ENCODE results near the gene COPZ2.
A peak's percentile ranks its signal among the peaks of the same experiment; 100 is the strongest.

The COPZ2 gene

GRCh38 chr17:48045316-48046001 lies 7.9 kb upstream of the COPZ2 start:
- H2AK5ac ChIP-seq (ENCODE audit: low read length): no peak overlapping the region
- no peak overlapping the region for H3K4me3 ChIP-seq (ENCODE audit: low read length)
- no peak for DNase-seq
- peaks cover 3% of the 10 kb centered on the region for H3K79me1 ChIP-seq (ENCODE audit: low read length)
- no peak overlapping the region for H3K4ac ChIP-seq (ENCODE audit: low read depth, low read length)
- no peaks in the 10 kb centered on the region for H3K27me3 ChIP-seq (ENCODE audit: insufficient read depth, low read length, poor library complexity)
- H3K56ac ChIP-seq (ENCODE audit: low read length): no peak overlapping the region
- no peak overlapping the region for H2BK15ac ChIP-seq (replicated peaks; ENCODE audit: low read depth)
- no peak overlapping the region for H3K4me2 ChIP-seq (ENCODE audit: low read length)
- H2BK120ac ChIP-seq (ENCODE audit: low read depth, low read length): no peak overlapping the region
- H3K4me1 ChIP-seq (ENCODE audit: control insufficient read depth, low read depth, low read length): peaks cover 3% of the 10 kb centered on the region
- H4K8ac ChIP-seq (ENCODE audit: low read depth, low read length): no peak overlapping the region
- no peak overlapping the region for H4K5ac ChIP-seq (ENCODE audit: low read length)
- H3K23ac ChIP-seq (ENCODE audit: low read length): no peak overlapping the region
- H3K36me3 ChIP-seq (ENCODE audit: control insufficient read depth, insufficient read depth, low read length): peaks cover under 1% of the 10 kb centered on the region
- H3K79me2 ChIP-seq (ENCODE audit: control insufficient read depth, insufficient read depth, low read length): peaks cover 16% of the 10 kb centered on the region
- H3K18ac ChIP-seq (ENCODE audit: low read length): no peak overlapping the region
- H2BK5ac ChIP-seq (ENCODE audit: low read length): no peak overlapping the region
- H3K27ac ChIP-seq (ENCODE audit: low read depth, low read length): no peak overlapping the region
- no peak overlapping the region for H3K9ac ChIP-seq (ENCODE audit: low read length)
- no CpG with 5 or more reads among the region's 8 CpGs for WGBS (ENCODE audit: extremely low coverage, insufficient coverage, low lambda C conversion rate)

- H3K4me3 ChIP-seq (ENCODE audit: low read length): no peak overlapping the region
Observed at GRCh38 chr17:48044851-48045250, 7.3 kb upstream of the COPZ2 start.

GRCh38 chr17:48043176-48043575 lies 5.6 kb upstream of the COPZ2 start:
- WGBS (ENCODE audit: extremely low coverage, insufficient coverage, low lambda C conversion rate): no CpG with 5 or more reads among the region's 2 CpGs
- no peaks in the 10 kb centered on the region for H3K36me3 ChIP-seq (ENCODE audit: control insufficient read depth, insufficient read depth, low read length)
- no peak overlapping the region for H2BK5ac ChIP-seq (ENCODE audit: low read length)
- no peak overlapping the region for H3K18ac ChIP-seq (ENCODE audit: low read length)
- no peak overlapping the region for H2AK5ac ChIP-seq (ENCODE audit: low read length)
- H3K4ac ChIP-seq (ENCODE audit: low read depth, low read length): no peak overlapping the region
- no peak overlapping the region for H3K23ac ChIP-seq (ENCODE audit: low read length)
- DNase-seq: no peak
- H3K4me2 ChIP-seq (ENCODE audit: low read length): no peak overlapping the region
- H4K8ac ChIP-seq (ENCODE audit: low read depth, low read length): no peak overlapping the region
- no peak overlapping the region for H3K27ac ChIP-seq (ENCODE audit: low read depth, low read length)
- H3K27me3 ChIP-seq (ENCODE audit: insufficient read depth, low read length, poor library complexity): peaks cover 5% of the 10 kb centered on the region
- no peak overlapping the region for H2BK120ac ChIP-seq (ENCODE audit: low read depth, low read length)
- H3K4me3 ChIP-seq (ENCODE audit: low read length): no peak overlapping the region
- no peak overlapping the region for H2BK15ac ChIP-seq (replicated peaks; ENCODE audit: low read depth)
- H3K56ac ChIP-seq (ENCODE audit: low read length): no peak overlapping the region
- H4K5ac ChIP-seq (ENCODE audit: low read length): no peak overlapping the region
- H3K4me1 ChIP-seq (ENCODE audit: control insufficient read depth, low read depth, low read length): peaks cover 3% of the 10 kb centered on the region
- peaks cover 3% of the 10 kb centered on the region for H3K79me2 ChIP-seq (ENCODE audit: control insufficient read depth, insufficient read depth, low read length)
- no peak overlapping the region for H3K9ac ChIP-seq (ENCODE audit: low read length)
- no peaks in the 10 kb centered on the region for H3K79me1 ChIP-seq (ENCODE audit: low read length)

More at GRCh38 chr17:48044851-48045250, 7.3 kb upstream of the COPZ2 start:
- H3K4me2 ChIP-seq (ENCODE audit: low read length): no peak overlapping the region
- H3K9ac ChIP-seq (ENCODE audit: low read length): no peak overlapping the region
- H2AK5ac ChIP-seq (ENCODE audit: low read length): no peak overlapping the region
- no peak overlapping the region for H3K23ac ChIP-seq (ENCODE audit: low read length)
- H3K27me3 ChIP-seq (ENCODE audit: insufficient read depth, low read length, poor library complexity): no peaks in the 10 kb centered on the region
- no peak overlapping the region for H3K56ac ChIP-seq (ENCODE audit: low read length)
- no CpG with 5 or more reads among the region's 4 CpGs for WGBS (ENCODE audit: extremely low coverage, insufficient coverage, low lambda C conversion rate)
- DNase-seq: no peak
- H3K79me1 ChIP-seq (ENCODE audit: low read length): peaks cover 2% of the 10 kb centered on the region
- no peak overlapping the region for H2BK120ac ChIP-seq (ENCODE audit: low read depth, low read length)
- H3K4me1 ChIP-seq (ENCODE audit: control insufficient read depth, low read depth, low read length): peaks cover 3% of the 10 kb centered on the region
- no peak overlapping the region for H3K4ac ChIP-seq (ENCODE audit: low read depth, low read length)
- H3K18ac ChIP-seq (ENCODE audit: low read length): no peak overlapping the region
- no peaks in the 10 kb centered on the region for H3K36me3 ChIP-seq (ENCODE audit: control insufficient read depth, insufficient read depth, low read length)
- peaks cover 12% of the 10 kb centered on the region for H3K79me2 ChIP-seq (ENCODE audit: control insufficient read depth, insufficient read depth, low read length)
- H2BK5ac ChIP-seq (ENCODE audit: low read length): no peak overlapping the region
- no peak overlapping the region for H2BK15ac ChIP-seq (replicated peaks; ENCODE audit: low read depth)
- no peak overlapping the region for H4K5ac ChIP-seq (ENCODE audit: low read length)
- no peak overlapping the region for H3K27ac ChIP-seq (ENCODE audit: low read depth, low read length)
- no peak overlapping the region for H4K8ac ChIP-seq (ENCODE audit: low read depth, low read length)

- Histone ChIP-seq H3K79me2 (ENCODE audit: control insufficient read depth, insufficient read depth, low read length) (no peaks in the 10 kb centered on the region), H3K79me1 (ENCODE audit: low read length) (no peaks in the 10 kb centered on the region), H3K18ac (ENCODE audit: low read length) (no peak overlapping the region), H3K9ac (ENCODE audit: low read length) (no peak overlapping the region), H3K4me2 (ENCODE audit: low read length) (no peak overlapping the region), H4K5ac (ENCODE audit: low read length) (no peak overlapping the region), H3K56ac (ENCODE audit: low read length) (no peak overlapping the region), H3K36me3 (ENCODE audit: control insufficient read depth, insufficient read depth, low read length) (no peaks in the 10 kb centered on the region), H3K4ac (ENCODE audit: low read depth, low read length) (no peak overlapping the region), H3K4me3 (ENCODE audit: low read length) (no peak overlapping the region), H2AK5ac (ENCODE audit: low read length) (no peak overlapping the region), H2BK15ac (replicated peaks; ENCODE audit: low read depth) (no peak overlapping the region), H2BK5ac (ENCODE audit: low read length) (no peak overlapping the region), H3K23ac (ENCODE audit: low read length) (no peak overlapping the region), H3K4me1 (ENCODE audit: control insufficient read depth, low read depth, low read length) (peaks cover 2% of the 10 kb centered on the region), H4K8ac (ENCODE audit: low read depth, low read length) (no peak overlapping the region), H3K27me3 (ENCODE audit: insufficient read depth, low read length, poor library complexity) (peaks cover 7% of the 10 kb centered on the region), H3K27ac (ENCODE audit: low read depth, low read length) (no peak overlapping the region), H2BK120ac (ENCODE audit: low read depth, low read length) (no peak overlapping the region)
- DNase-seq: no peak
- no CpG with 5 or more reads among the region's 2 CpGs for WGBS (ENCODE audit: extremely low coverage, insufficient coverage, low lambda C conversion rate)
Observed at GRCh38 chr17:48038687-48039086, 1.1 kb upstream of the COPZ2 start.

- peaks cover 2% of the 10 kb centered on the region for H3K4me1 ChIP-seq (ENCODE audit: control insufficient read depth, low read depth, low read length)
- no CpG with 5 or more reads among the region's 19 CpGs for WGBS (ENCODE audit: extremely low coverage, insufficient coverage, low lambda C conversion rate)
- H3K36me3 ChIP-seq (ENCODE audit: control insufficient read depth, insufficient read depth, low read length): no peaks in the 10 kb centered on the region
- H4K5ac ChIP-seq (ENCODE audit: low read length): no peak overlapping the region
- H3K4me2 ChIP-seq (ENCODE audit: low read length): peak overlapping the region; percentile 46
- H2BK5ac ChIP-seq (ENCODE audit: low read length): no peak overlapping the region
- no peaks in the 10 kb centered on the region for H3K79me1 ChIP-seq (ENCODE audit: low read length)
- H3K56ac ChIP-seq (ENCODE audit: low read length): peak overlapping the region; percentile 76
- H4K8ac ChIP-seq (ENCODE audit: low read depth, low read length): no peak overlapping the region
- H2AK5ac ChIP-seq (ENCODE audit: low read length): no peak overlapping the region
- no peak for DNase-seq
- H3K27ac ChIP-seq (ENCODE audit: low read depth, low read length): no peak overlapping the region
- no peak overlapping the region for H3K23ac ChIP-seq (ENCODE audit: low read length)
- H2BK120ac ChIP-seq (ENCODE audit: low read depth, low read length): no peak overlapping the region
- H3K4ac ChIP-seq (ENCODE audit: low read depth, low read length): no peak overlapping the region
- no peaks in the 10 kb centered on the region for H3K79me2 ChIP-seq (ENCODE audit: control insufficient read depth, insufficient read depth, low read length)
- H2BK15ac ChIP-seq (replicated peaks; ENCODE audit: low read depth): no peak overlapping the region
- H3K4me3 ChIP-seq (ENCODE audit: low read length): no peak overlapping the region
- H3K18ac ChIP-seq (ENCODE audit: low read length): no peak overlapping the region
- H3K9ac ChIP-seq (ENCODE audit: low read length): peak overlapping the region; percentile 38
- H3K27me3 ChIP-seq (ENCODE audit: insufficient read depth, low read length, poor library complexity): peaks cover 7% of the 10 kb centered on the region
Observed at GRCh38 chr17:48037838-48038323, 284 bp upstream of the COPZ2 start.

- H2BK120ac ChIP-seq (ENCODE audit: low read depth, low read length): no peak overlapping the region
- H3K4me3 ChIP-seq (ENCODE audit: low read length): no peak overlapping the region
- H3K4ac ChIP-seq (ENCODE audit: low read depth, low read length): no peak overlapping the region
- no peak overlapping the region for H4K8ac ChIP-seq (ENCODE audit: low read depth, low read length)
- H3K79me1 ChIP-seq (ENCODE audit: low read length): no peaks in the 10 kb centered on the region
- H2BK15ac ChIP-seq (replicated peaks; ENCODE audit: low read depth): no peak overlapping the region
- H3K56ac ChIP-seq (ENCODE audit: low read length): no peak overlapping the region
- no peak for DNase-seq
- H3K36me3 ChIP-seq (ENCODE audit: control insufficient read depth, insufficient read depth, low read length): no peaks in the 10 kb centered on the region
- no peak overlapping the region for H2BK5ac ChIP-seq (ENCODE audit: low read length)
- H3K4me1 ChIP-seq (ENCODE audit: control insufficient read depth, low read depth, low read length): peaks cover 2% of the 10 kb centered on the region
- no peak overlapping the region for H3K23ac ChIP-seq (ENCODE audit: low read length)
- H3K4me2 ChIP-seq (ENCODE audit: low read length): no peak overlapping the region
- H4K5ac ChIP-seq (ENCODE audit: low read length): no peak overlapping the region
- H2AK5ac ChIP-seq (ENCODE audit: low read length): no peak overlapping the region
- H3K18ac ChIP-seq (ENCODE audit: low read length): no peak overlapping the region
- H3K9ac ChIP-seq (ENCODE audit: low read length): no peak overlapping the region
- no peaks in the 10 kb centered on the region for H3K79me2 ChIP-seq (ENCODE audit: control insufficient read depth, insufficient read depth, low read length)
- H3K27ac ChIP-seq (ENCODE audit: low read depth, low read length): no peak overlapping the region
- WGBS (ENCODE audit: extremely low coverage, insufficient coverage, low lambda C conversion rate): no CpG with 5 or more reads among the region's 6 CpGs
- peaks cover 7% of the 10 kb centered on the region for H3K27me3 ChIP-seq (ENCODE audit: insufficient read depth, low read length, poor library complexity)
Observed at GRCh38 chr17:48036693-48037035, 933 bp downstream of the COPZ2 start.

Measured in mesendoderm (in vitro differentiated cells).